Activated CD8-positive, alpha-beta memory T cell treated with anti-CD3 and anti-CD28 coated beads for 1 hour (primary cell): ENCODE measurements around the gene NUDT16.
"Not testable (repeated sequence)": the region's sequence is repeated elsewhere in the genome, so short reads cannot be mapped to it uniquely, and the experiment has no call there.

Experiments used
- DNase-seq, 2 donors: peaks; one replicate each; pipeline ENCODE4 v3.0.0-alpha.2; 2020; ENCODE audit warnings: low read depth in 1 of 2; ENCODE audit errors: extremely low read depth in 1 of 2

Gene NUDT16

GRCh38 chr3:131381445-131382291 is at the start of gene NUDT16:
TSS of gene NUDT16 (plus strand) at chr3:131381774. CDS start at chr3:131381805, 31 bp downstream.
- peak; percentile 84 to 90 for DNase-seq

- DNase-seq: no peak
Measured at GRCh38 chr3:131338948-131339640, 42.5 kb upstream of the NUDT16 start.

GRCh38 chr3:131341761-131342160 is 39.8 kb upstream of the NUDT16 start:
- DNase-seq: no peak

GRCh38 chr3:131348911-131349310 is 32.7 kb upstream of the NUDT16 start:
- DNase-seq: no peak

- no peak for DNase-seq
Measured at GRCh38 chr3:131349454-131349853, 32.1 kb upstream of the NUDT16 start.

GRCh38 chr3:131349946-131350347 is 31.6 kb upstream of the NUDT16 start:
- DNase-seq: no peak

- DNase-seq: no peak
Measured at GRCh38 chr3:131350506-131350905, 31.1 kb upstream of the NUDT16 start.

- DNase-seq: no peak
Measured at GRCh38 chr3:131353016-131353877, 28.3 kb upstream of the NUDT16 start.

- DNase-seq: no peak
Measured at GRCh38 chr3:131353986-131354385, 27.6 kb upstream of the NUDT16 start.

GRCh38 chr3:131356006-131356595 is 25.5 kb upstream of the NUDT16 start:
- no peak for DNase-seq

GRCh38 chr3:131357275-131357674 is 24.3 kb upstream of the NUDT16 start:
- no peak for DNase-seq

GRCh38 chr3:131360191-131360755 is 21.3 kb upstream of the NUDT16 start:
- DNase-seq: no peak

GRCh38 chr3:131361066-131361463 is 20.5 kb upstream of the NUDT16 start:
- DNase-seq: not testable (repeated sequence)

GRCh38 chr3:131361464-131362421 is 19.8 kb upstream of the NUDT16 start:
- DNase-seq: no peak

GRCh38 chr3:131363275-131363674 is 18.3 kb upstream of the NUDT16 start:
- no peak for DNase-seq

GRCh38 chr3:131370935-131371687 is 10.5 kb upstream of the NUDT16 start:
- no peak for DNase-seq

GRCh38 chr3:131371688-131372066 is 9.9 kb upstream of the NUDT16 start:
- no peak for DNase-seq

GRCh38 chr3:131374741-131375140 is 6.8 kb upstream of the NUDT16 start:
- no peak for DNase-seq
